Mucosa of stomach (tissue), 1 donor: ENCODE results near the gene CLSTN2.

Experiments
- H3K27me3 ChIP-seq: one replicate; pipeline ENCODE4 v1.7.0; 2013; ENCODE audit warnings: mild to moderate bottlenecking, low read length; ENCODE audit not compliant: control insufficient read depth, insufficient read depth
- H3K36me3 ChIP-seq: one replicate; pipeline ENCODE4 v1.7.0; 2013; ENCODE audit warnings: low read length; ENCODE audit not compliant: control insufficient read depth, insufficient read depth
- H3K4me1 ChIP-seq: one replicate; pipeline ENCODE4 v1.7.0; 2013; ENCODE audit warnings: mild to moderate bottlenecking, low read length; ENCODE audit not compliant: control insufficient read depth, insufficient read depth
- H3K4me3 ChIP-seq: one replicate; pipeline ENCODE4 v1.7.0; 2013; ENCODE audit warnings: low read length
- H3K9ac ChIP-seq: one replicate; pipeline ENCODE4 v1.7.0; 2013; ENCODE audit warnings: mild to moderate bottlenecking, low read length, moderate library complexity
- H3K9me3 ChIP-seq: one replicate; pipeline ENCODE4 v1.7.0; 2013; ENCODE audit warnings: mild to moderate bottlenecking, low read length, moderate library complexity; ENCODE audit not compliant: control insufficient read depth
- donor health status: Pancreatic carcinoma.

Gene CLSTN2

GRCh38 chr3:139928708-139929505, 6.1 kb upstream of the CLSTN2 start:
- no peaks in the 10 kb centered on the region for H3K36me3 ChIP-seq
- no peak overlapping the region for H3K4me3 ChIP-seq
- no peaks in the 10 kb centered on the region for H3K27me3 ChIP-seq
- H3K9me3 ChIP-seq = no peaks in the 10 kb centered on the region
- no peak overlapping the region for H3K9ac ChIP-seq
- H3K4me1 ChIP-seq = no peaks in the 10 kb centered on the region

GRCh38 chr3:139930211-139930610, 4.8 kb upstream of the CLSTN2 start:
- H3K36me3 ChIP-seq = no peaks in the 10 kb centered on the region
- H3K9ac ChIP-seq = no peak overlapping the region
- H3K27me3 ChIP-seq = peaks cover 7% of the 10 kb centered on the region

GRCh38 chr3:139933766-139934165, 1.2 kb upstream of the CLSTN2 start:
- Histone ChIP-seq H3K9ac (no peak overlapping the region), H3K4me1 (peaks cover 9% of the 10 kb centered on the region), H3K27me3 (peaks cover 29% of the 10 kb centered on the region), H3K36me3 (no peaks in the 10 kb centered on the region), H3K9me3 (no peaks in the 10 kb centered on the region), H3K4me3 (no peak overlapping the region)

More at GRCh38 chr3:139930211-139930610, 4.8 kb upstream of the CLSTN2 start:
- Histone ChIP-seq H3K4me1 (peaks cover under 1% of the 10 kb centered on the region), H3K4me3 (no peak overlapping the region), H3K9me3 (no peaks in the 10 kb centered on the region)

DNA sequence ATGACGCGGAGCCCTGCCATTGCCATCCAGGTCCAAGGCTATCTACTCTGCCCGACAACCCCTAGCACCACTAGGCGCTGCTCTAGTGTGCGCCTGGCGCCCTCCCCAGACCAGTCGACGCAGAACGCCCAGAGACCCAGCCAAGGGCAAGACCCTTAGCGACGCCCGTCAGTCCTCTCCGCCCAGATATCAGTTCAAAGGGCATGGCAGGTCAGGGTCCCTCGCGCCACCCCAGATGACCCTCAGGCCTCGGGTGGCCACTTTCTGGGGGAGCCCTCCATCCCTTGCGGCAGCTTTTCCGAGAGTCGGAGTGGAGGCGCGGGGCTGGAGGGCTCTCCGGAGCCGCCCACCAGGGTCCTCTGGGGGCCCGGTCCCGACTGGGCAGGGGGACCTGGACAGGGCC, 371 bp upstream of the CLSTN2 start:
- no peak overlapping the region for H3K4me3 ChIP-seq
- no peaks in the 10 kb centered on the region for H3K9me3 ChIP-seq
- no peak overlapping the region for H3K9ac ChIP-seq
- H3K27me3 ChIP-seq = peaks cover 29% of the 10 kb centered on the region
- H3K36me3 ChIP-seq = no peaks in the 10 kb centered on the region
- H3K4me1 ChIP-seq = peaks cover 9% of the 10 kb centered on the region

- Histone ChIP-seq H3K9ac (no peak overlapping the region), H3K4me3 (no peak overlapping the region), H3K27me3 (peaks cover 29% of the 10 kb centered on the region), H3K4me1 (peaks cover 9% of the 10 kb centered on the region), H3K9me3 (no peaks in the 10 kb centered on the region), H3K36me3 (no peaks in the 10 kb centered on the region)
Observed at GRCh38 chr3:139935866-139936817, 1.2 kb downstream of the CLSTN2 start.

GRCh38 chr3:139937674-139938279, 2.8 kb downstream of the CLSTN2 start:
- Histone ChIP-seq H3K9ac (no peak overlapping the region), H3K4me3 (no peak overlapping the region), H3K36me3 (no peaks in the 10 kb centered on the region), H3K9me3 (no peaks in the 10 kb centered on the region), H3K27me3 (peaks cover 29% of the 10 kb centered on the region), H3K4me1 (peaks cover 9% of the 10 kb centered on the region)

- Histone ChIP-seq H3K27me3 (peaks cover 24% of the 10 kb centered on the region), H3K9ac (no peak overlapping the region), H3K4me3 (no peak overlapping the region), H3K4me1 (peaks cover 9% of the 10 kb centered on the region), H3K36me3 (no peaks in the 10 kb centered on the region), H3K9me3 (no peaks in the 10 kb centered on the region)
Observed at GRCh38 chr3:139939681-139940190, 4.8 kb downstream of the CLSTN2 start.

GRCh38 chr3:139940622-139941021, 5.6 kb downstream of the CLSTN2 start:
- Histone ChIP-seq H3K4me1 (peaks cover 4% of the 10 kb centered on the region), H3K36me3 (no peaks in the 10 kb centered on the region), H3K4me3 (no peak overlapping the region), H3K9ac (no peak overlapping the region), H3K27me3 (peaks cover 18% of the 10 kb centered on the region), H3K9me3 (no peaks in the 10 kb centered on the region)

GRCh38 chr3:139941580-139941979, 6.6 kb downstream of the CLSTN2 start:
- no peak overlapping the region for H3K4me3 ChIP-seq
- H3K27me3 ChIP-seq = peaks cover 8% of the 10 kb centered on the region
- no peaks in the 10 kb centered on the region for H3K9me3 ChIP-seq
- no peak overlapping the region for H3K9ac ChIP-seq
- no peaks in the 10 kb centered on the region for H3K4me1 ChIP-seq
- no peaks in the 10 kb centered on the region for H3K36me3 ChIP-seq

DNA sequence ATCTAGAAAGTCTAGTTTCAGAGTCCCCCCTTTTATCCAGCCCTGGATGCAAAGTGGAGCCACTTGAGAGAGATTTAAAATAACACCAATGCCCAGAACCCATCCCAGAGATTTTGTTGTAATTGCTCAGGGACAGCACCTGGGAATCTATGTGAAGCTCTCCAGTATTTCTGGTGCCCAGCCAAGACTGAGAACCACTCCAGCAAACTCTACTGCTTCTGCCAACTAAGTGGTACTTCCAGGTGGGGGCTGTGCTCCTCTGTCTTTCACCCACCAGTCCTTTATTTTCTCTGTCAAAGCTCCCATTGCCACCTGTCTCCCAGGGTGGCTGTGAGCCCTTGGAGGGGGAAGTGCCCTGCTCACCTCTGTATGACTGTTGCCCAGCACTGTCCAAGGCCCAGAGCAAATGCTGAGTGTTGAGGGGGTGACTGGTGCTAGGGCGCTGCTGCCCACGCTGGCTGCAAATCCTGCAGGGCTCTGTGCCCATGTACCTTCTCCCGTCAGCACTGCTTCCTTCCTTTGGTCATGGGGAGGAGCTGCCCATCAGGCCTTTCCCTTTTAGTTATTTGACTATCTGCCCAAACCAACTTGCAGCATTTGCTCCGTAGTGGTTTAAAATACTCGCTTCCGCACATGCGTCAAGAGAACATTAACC, 9.4 kb downstream of the CLSTN2 start:
- H3K9me3 ChIP-seq = no peaks in the 10 kb centered on the region
- H3K4me1 ChIP-seq = no peaks in the 10 kb centered on the region
- H3K27me3 ChIP-seq = no peaks in the 10 kb centered on the region
- no peak overlapping the region for H3K4me3 ChIP-seq
- H3K36me3 ChIP-seq = no peaks in the 10 kb centered on the region
- no peak overlapping the region for H3K9ac ChIP-seq

- Histone ChIP-seq H3K9me3 (no peaks in the 10 kb centered on the region), H3K36me3 (no peaks in the 10 kb centered on the region), H3K4me1 (no peaks in the 10 kb centered on the region), H3K4me3 (no peak overlapping the region), H3K9ac (no peak overlapping the region), H3K27me3 (no peaks in the 10 kb centered on the region)
Observed at GRCh38 chr3:139945386-139945785, 10.4 kb downstream of the CLSTN2 start.
